HT1080 (cell line): ENCODE data around the gene CHCHD10. TPM values are rescaled to one million over a fixed set of nuclear protein-coding genes. Genes with fewer than 3 reads are reported as not detected.

Source experiments
- DNase-seq: peaks from one replicate; pipeline ENCODE4 v3.0.0-alpha.2; 2015; ENCODE audit warnings: low read depth
- total RNA-seq: library from RNA; depleted of rRNA; stranded (reverse); fragments of >200 nt; shearing (Covaris generic); gene quantifications from 2 replicates; pipeline ENCODE4 v1.2.3, GENCODE V29; 2014

CHCHD10 gene
- total RNA-seq, 1 experiment from 2014 or later = not detected

DNA sequence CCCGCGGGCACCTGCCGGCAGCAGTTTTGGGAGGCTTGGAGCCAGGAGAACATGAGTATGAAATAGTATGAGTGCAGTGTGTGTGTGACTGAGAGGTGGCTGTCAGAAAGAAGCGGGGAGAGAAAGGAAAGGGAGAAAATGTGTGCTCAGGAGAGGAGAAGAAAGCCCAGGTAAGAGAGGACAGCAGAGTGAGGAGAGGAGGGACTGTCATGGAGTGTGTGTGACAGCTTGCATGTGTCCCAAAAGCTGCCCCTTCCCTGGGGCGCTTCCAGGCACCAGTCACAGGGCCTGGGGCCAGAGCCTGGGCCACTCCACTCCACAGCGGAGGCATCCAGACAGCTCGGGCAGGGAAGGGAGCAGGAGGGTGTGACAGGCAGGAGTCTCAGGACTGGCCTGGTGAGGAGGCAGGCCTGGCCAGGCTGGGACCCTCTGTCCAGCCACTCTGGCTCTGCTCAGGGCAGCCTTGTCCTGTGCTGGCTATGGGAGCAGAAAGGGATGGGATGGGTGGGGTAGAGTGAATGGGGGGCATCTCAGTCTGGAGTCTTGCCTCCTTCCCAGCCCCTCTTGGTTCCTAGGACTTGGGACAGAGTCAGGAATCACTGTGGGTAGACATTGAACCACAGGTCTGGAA is 5.8 kb upstream of the CHCHD10 start:
- no peak for DNase-seq

DNA sequence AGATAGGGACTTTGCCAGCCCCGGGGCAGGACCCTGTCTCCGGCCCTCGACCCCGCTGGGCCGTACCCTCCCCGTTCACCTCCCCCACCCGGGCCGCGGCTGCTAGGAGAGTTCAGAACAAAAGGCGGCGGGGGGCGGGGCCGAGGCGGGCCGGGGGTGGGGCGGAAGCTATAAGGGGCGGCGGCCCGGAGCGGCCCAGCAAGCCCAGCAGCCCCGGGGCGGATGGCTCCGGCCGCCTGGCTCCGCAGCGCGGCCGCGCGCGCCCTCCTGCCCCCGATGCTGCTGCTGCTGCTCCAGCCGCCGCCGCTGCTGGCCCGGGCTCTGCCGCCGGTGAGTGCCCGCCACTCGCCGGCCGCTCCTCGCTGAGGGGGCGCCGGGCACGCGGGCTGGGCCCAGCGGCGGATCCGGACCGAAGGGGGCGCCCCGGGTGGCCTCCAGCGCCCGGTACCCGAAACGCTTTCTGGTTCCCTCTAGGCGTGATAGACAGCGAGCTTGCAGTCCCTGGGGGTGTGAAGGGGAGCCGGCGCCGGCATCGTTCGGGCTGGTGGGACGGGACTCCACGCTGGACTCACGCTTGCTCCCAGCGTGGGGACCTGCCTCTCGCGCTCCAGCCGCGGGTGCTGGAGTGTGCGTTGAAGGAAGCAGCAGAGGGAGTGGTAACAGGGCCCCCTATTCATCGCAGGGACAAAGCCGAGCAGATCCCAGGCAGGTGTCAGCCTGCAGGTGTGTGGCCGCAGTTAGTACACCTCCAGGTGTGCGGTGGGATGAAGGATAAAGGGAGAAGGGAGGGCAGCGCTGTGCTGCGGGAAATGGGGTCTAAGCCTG is 5.1 kb upstream of the CHCHD10 start, which contains the start of gene MMP11:
Gene MMP11 (plus strand): TSS at position 201 of the 825 bp plus-strand sequence. CDS start 22 bp downstream, at position 223.
- DNase-seq = no peak

DNA sequence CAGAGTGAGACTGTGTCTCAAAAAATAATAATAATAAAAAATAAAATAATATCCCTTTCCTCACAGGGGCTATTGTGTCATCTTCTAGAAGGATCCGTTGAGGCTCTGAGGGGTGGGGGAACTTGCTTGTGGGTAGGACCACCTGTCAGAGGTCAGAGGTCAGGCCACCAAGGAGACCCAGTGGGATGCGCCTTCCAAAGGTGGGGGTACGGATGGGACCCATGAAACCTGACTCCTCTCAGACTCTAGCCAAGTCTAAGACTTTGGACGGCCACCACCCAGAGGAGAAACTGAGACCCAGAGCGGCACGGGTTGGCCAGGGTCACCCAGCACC is 4.5 kb upstream of the CHCHD10 start:
- DNase-seq = no peak

DNA sequence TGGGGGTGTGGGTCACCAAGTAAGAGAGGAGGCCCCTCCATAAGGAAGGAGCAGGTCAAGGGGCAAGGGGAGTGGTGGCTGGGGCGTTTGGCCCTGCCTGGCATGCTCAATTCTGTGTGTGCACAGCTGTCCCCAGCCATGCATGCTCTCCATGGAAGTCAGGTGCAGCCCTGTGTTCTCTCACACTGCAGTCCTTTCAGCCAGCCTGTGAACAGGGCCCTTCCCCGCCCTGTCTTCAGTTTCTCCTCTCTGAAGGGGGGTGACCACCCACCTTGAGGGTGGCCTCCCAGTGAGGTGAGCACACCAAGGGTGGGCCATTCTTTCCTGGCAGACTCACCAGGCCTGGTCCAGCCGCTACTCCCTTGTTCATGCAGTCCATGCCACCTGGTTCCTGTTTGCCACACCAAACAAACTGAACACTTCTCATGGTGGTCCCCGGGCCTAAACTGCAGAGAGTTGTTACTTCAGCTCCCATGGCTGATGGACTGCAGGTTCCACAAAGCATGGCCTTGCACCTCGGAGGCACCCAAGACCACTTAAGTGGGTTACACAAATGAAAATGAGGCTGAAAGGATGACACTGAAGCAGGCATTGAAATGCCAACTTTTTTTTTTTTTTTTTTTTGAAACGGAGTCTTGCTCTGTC is 1.7 kb upstream of the CHCHD10 start:
- no peak for DNase-seq

DNA sequence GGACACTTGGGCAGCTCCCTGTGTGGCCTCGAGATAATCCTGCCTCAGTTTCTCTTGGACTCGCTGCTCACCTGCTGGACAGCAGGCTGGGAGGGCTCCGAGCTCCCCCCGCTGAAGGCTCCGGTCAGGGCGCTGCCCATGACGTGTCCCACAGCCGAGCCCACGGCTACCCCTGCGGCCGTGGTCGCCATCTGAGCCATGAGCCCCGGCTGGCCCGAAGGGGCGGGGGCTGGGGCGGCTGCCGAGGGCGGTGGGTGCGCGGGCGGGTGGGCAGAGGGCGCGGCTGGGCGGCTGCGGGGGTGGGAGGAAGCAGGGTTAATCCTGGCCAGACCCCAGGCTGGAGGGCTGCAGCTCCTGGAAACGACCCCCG is 484 bp downstream of the CHCHD10 start:
- DNase-seq = no peak

DNA sequence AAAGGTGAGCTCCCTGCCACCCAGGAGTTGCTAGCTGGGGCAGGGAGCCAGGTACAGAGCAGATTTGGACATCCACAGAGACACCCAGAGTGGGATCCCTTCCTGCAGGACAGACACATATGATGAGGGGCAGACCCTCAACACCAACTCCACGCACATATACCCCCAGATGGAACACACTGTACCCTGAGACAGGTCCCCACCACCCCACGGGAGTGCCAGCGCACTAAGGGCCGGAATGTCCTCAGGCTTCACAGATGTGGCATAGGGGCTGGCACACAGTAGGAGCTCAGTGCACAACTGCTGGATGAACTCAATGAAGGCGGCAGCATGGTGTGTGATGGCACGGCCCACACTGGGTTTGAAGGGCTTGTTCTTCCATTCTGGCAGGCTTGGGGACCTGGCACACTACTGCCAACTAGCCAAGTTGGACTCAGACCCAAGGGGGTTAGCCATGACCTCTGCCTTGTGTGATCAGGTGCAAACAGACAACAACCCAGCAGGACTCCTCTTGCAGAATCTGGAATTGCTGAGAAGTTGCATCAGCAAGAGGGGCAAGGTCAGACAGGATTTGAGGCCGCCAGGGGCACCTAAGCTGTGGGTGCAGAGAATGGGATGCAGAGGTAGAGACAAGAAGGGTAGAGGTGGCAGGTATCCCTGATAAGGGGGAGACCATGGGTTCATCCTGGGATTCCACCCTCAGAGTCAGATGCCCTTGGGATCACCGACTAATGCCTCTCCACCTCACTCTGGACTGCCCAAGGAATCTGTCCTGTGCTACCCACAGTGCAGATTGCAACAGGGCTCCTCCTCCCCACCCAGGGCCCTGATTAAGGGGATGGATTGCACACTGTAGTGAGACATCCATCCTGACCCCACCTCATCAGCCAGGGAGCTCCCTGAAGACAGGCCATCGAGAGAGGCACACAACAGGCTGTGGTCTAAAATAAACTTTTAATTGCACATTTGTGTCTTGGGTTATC is 2.6 kb downstream of the CHCHD10 start:
- DNase-seq = no peak

DNA sequence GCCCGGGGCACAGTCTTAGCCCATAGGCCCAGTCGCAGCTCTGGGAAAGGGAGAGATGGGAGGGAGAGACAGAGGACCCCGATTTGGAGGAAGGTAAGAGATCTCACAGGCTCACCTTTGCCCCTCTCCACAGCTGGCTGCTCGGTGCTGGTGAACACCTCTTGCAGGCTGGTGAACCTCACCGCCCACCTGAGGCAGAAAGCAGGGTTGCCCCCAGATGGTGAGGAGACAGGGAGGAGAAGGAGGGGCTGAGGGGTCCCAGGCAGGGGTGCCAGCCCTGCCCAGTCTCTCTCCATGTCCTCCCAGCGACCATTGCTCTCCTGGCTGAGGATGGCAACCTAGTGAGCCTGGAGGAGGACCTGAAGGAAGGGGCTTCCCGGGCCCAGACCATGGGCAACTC is 3.8 kb downstream of the CHCHD10 start:
- no peak for DNase-seq

DNA sequence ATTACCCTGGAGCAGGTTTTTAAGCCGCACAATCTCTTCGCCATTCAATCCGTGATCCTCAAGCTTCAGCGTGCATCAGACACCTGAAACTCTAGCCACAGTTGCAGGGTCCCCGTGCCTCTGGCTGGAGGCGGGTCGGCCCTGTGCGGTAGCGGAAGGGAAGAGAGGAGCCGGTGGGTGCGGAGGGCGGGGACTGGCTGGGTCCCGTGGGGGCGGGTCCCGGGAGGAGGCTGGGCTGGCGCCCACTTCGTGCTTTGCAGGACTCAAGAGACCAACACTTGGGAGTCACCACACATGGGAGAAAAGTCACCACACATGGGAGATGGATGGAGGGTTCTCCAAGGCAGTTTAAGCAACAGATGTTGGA is 4.2 kb downstream of the CHCHD10 start:
- DNase-seq = no peak

DNA sequence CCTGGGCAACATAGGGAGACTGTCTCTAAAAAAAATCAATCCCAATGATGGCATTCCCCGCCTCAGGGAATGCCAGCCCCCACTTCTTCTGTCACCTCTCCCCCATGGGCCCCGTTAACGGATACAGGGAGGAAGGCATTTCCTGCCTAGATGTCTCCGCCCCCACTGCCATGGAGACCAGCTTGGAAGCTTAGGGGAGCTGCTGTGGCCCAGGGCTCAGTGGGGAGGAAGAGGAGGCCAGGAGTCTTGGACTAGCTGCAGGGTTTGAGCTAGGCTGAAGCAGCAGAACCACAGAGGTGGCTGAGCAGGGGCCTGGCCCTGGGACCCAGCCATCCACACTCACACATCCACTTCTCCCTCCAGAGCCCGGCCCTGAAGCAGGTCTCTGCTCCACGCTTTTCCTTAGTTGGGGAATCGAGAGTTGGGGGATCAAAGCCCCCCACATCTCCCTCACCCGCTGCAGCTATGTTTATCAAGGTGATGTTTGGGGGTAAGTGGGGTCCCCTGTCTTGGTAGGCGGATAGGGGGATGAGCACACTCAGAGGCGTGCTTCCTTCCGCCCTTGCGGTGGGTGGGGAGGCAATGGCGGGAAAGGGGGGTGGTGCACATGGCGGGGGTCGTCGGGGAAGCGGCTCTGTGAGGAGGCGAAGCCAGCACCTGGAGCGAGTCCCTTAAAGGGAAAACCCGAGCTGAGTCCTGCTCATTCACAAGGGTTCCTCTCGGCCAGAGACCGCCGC is 4.8 kb downstream of the CHCHD10 start, which contains the start of gene C22orf15:
Gene C22orf15 (plus strand): TSS at position 149 of the 737 bp plus-strand sequence. CDS start 317 bp downstream, at position 466.
- DNase-seq = peak; percentile 30

DNA sequence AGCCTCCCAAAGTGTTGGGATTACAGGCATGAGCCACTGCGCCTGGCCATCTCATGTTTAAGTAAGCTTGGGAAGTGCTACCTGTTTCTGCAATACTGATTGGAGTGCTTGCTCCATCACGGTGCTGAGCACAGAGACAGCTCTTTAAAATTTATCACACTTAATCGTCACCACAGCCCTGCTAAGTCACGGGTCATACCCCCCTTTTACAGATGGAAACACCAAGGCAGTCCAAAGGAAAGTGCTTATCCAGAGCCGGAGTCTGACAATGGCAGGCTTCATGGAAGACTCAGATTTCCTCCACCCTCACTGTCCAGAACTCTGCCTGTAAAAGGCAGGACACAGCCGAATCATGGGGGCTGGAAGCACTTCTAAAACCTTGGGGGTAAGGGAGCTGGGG is 7.7 kb downstream of the CHCHD10 start:
- DNase-seq = no peak

DNA sequence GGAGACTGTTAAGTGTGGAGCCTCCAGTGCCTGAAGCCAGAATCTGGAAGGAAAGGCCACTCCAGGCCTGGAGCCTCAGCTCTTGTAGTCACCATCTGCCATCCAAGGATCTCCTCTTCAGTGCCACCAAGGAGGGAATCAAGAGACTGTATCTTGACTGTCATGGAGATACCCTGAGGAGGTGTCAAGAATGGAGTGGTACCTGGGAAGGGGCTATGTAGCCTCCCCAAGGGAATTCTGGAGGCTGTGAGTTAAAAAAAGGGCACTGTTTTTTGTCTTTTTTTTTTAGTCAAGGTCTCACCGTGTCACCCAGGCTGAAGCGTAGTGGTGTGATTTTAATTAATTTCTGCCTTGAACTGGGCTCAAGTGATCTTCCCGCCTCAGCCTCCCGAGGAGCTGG is 8.2 kb downstream of the CHCHD10 start:
- no peak for DNase-seq

DNA sequence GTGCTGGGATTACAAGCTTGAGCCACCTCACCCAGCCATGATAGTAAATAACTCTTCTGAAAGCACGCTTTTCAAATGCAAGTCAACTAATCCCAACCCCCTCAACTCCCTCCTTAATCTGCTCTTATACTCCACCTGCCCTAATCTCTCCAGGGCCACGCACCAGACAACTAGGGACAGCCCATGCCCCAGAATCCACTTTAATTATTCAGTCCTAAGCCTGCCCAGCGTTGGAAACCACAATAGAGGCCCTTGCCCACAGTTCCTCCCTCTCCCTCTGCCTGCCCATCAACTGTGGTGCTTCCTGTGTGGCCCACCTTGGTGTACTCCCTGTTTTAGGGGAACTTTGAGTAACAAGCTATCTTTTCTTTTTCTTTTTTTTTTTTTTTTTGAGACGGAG is 10.9 kb downstream of the CHCHD10 start:
- DNase-seq = no peak

DNA sequence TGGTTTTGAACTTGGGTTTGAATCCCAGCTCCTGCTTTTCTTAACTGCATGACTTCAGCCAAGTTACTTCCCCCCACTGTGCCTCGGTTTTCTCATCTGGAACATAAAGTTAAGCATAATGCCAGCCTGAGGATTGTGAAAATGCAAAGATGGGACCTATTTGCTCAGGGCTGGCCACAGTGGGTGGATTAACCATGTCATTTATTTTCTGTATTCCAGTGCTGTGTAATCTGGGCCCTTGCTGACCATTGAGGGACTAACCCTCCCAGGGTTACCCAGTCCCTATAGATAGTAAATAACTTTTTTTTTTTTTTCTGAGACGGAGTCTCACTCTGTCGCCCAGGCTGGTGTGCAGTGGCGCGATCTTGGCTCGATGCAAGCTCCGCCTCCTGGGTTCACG is 12.1 kb downstream of the CHCHD10 start:
- DNase-seq = no peak

DNA sequence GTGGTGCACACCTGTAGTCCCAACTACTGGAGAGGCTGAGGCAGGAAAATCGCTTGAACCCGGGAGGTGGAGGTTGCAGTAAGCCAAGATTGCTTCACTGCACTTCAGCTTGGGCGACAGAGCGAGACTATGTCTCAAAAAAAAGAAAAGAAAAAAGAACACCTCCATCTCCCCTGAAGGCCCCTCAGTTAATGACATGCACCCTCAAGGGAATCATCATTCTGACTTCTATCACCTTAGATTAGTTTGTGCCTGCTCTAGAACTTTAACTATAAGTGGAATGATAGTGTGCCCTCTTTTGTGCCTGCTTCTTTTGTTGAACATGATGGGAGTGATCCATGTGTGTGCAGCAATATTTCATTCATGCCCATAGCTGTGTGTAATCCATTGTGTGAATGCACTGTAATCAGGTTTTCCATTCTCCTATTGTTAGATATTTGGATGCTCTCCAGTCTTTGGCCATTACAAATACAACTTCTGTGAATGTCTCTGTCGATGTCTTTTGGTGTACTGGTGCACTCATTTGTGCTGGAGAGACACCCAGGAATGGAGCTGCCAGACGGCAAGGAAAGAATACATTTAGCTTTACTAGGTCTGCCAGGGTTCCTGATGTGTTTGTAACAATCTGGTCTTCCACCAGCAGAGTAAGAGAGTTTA is 12.7 kb downstream of the CHCHD10 start:
- DNase-seq = no peak

DNA sequence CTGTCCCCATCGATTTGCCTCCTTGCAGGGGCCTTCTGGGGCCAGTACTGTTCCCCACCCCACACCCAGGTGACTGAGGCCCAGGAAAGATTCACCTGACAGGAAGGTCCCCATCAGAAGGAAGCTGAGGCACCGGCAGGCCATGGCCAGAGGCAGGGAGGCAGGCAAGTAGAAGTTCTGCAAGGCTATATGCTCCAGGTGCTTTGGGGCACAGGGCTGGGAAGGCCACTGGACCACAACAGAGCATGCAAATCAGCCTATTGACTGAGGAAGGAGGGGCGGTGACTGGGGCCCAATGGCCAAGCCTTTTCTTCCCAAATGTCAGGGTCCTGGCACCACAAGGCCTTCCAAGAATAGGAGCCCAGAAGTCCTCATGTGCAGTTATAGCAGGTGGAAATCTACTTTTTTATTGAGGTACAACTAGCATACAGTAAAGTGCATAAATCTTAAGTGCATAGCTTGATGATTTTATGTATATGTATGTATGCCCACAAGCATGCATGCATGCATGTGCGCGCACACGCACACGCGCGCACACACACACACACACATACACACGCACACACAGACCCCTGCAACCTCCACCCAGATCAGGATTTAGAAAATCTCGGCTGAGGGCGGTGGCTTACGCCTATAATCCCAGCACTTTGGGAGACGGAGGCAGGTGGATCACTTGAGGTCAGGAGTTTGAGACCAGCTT is 13.4 kb downstream of the CHCHD10 start, which contains the start of gene VPREB3:
Gene VPREB3 (minus strand): TSS at position 206 of the 700 bp plus-strand sequence. CDS start 62 bp downstream, at position 144.
- no peak for DNase-seq

DNA sequence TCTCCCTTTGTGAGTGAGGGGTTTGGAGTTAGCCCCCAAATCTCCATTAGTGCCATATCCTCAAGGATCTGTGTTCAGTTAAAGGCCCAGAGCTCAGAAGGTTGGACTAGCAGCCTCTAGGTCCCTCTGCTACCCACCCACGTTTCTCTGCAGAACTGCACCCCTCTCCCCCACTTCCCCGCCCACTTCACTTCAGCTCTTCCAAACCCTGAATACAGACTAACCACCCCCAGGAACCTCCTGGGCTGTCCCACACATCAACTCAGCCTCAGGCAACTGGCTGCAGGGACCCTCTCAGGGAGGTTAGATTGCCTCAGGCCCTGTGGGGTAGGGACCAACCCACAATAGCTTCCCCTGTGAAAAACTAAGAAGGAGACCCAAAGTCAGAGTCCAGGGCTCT is 14.4 kb downstream of the CHCHD10 start:
- no peak for DNase-seq

DNA sequence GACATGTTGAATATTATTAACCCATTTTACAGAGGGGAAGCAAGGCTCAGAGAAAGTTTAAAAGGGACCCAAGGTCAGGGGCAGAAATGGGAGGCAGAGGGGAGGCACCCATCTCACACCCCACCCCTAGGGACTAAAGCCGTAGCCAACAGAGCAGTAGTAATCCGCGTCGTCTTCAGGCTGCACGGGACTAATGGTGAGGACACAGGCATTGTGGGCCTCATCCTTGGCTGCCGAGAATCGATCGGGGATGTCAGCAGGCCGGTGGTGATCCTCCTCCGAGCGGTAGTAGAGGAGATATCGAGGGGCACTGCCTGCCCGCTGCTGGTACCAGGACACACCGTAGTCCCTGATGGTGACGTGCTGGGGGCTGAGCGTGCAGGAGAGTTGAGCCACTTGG is 15.0 kb downstream of the CHCHD10 start:
- DNase-seq = no peak

DNA sequence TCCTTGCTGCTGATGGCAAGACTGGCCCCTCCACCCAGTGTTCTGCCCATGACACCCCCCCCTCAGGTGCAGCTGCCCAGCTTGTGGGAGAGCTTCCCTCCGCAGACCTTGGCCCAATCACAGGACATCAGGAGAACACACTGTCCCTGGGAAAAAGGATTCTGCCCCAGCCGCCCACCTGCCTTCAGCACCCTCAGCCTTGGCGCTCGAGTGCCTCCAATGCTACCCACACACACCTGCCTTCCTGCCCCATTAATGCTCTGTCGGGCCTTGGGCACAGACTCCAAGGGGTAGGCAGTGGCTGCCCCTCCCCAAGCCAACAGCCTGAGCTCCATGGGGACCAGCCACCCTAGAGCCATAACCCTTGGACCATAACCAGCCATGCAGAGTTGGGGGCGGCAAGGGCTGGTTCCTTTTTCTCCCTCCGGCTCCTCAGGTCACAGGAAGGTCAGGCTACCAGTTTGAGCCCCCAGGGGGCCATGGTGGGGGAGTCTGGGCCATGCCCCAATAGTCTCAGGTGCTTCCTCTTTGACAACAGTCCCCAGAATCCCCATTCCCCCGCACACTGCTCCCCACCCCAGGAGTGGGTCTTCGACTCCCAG is 15.6 kb downstream of the CHCHD10 start:
- DNase-seq = no peak

DNA sequence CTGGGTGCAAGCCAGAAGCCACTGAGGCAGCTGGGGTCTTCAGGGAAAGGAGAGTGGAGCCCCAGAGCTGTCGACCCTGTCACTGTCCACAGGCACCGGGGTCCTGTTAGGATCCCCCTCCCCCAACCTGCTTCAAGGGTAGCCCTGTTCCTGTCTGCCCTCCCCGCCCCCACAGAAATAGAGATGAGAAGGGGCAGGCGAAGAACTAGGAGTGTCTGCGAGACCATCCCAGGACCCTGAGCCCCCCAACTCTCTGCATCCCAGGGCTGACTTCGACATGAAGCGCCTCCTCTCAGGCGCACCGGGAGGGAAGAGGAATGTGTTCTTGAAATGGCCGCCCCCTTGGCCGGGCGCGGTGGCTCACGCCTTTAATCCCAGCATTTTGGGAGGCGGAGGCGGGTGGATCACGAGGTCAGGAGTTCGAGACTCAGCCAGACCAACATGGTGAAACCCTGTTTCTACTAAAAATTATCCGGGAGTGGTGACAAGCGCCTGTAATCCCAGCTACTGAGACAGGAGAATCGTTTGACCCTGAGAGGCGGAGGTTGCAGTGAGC is 16.3 kb downstream of the CHCHD10 start:
- no peak for DNase-seq
